Esophagus muscularis mucosa (tissue), 4 donors: ENCODE results near the gene AJUBA. TPM values are rescaled to one million over a fixed set of nuclear protein-coding genes. Genes with fewer than 3 reads are reported as not detected.
A peak's percentile ranks its signal among the peaks of the same experiment; 100 is the strongest.

Experiments used
- DNase-seq: peaks from one replicate; pipeline ENCODE4 v3.0.0-alpha.2; 2017; ENCODE audit errors: extremely low spot score
- H3K27ac ChIP-seq, 4 donors: fragments of 200-600 bp; sonication (generic); replicated peaks in 1 of 4; 1 replicate in 3 of 4; 2 replicates in 1 of 4; pipeline ENCODE4 v1.5.1; 2016 to 2019; ENCODE audit warnings: mild to moderate bottlenecking in 1 of 4
- H3K27me3 ChIP-seq, 4 donors: fragments of 200-600 bp; sonication (generic); one replicate each; pipeline versions ENCODE4 v1.5.1 to v1.6.0; 2016 to 2019
- H3K36me3 ChIP-seq, 4 donors: fragments of 200-600 bp; sonication (generic); one replicate each; pipeline ENCODE4 v1.5.1; 2016 to 2019
- H3K4me1 ChIP-seq, 4 donors: fragments of 200-600 bp; sonication (generic); one replicate each; pipeline ENCODE4 v1.5.1; 2016 to 2019
- H3K4me3 ChIP-seq, 4 donors: fragments of 200-600 bp; sonication (generic); 1 replicate in 2 of 4; 2 replicates in 2 of 4; pipeline ENCODE4 v1.5.1; 2016 to 2019; ENCODE audit warnings: mild to moderate bottlenecking in 4 of 4, moderate library complexity in 1 of 4
- H3K9me3 ChIP-seq, 4 donors: fragments of 200-600 bp; sonication (generic); 1 replicate in 3 of 4; 2 replicates in 1 of 4; pipeline ENCODE4 v1.5.1; 2016 to 2019
- EP300 ChIP-seq: sonication (generic); formaldehyde crosslinking; IDR thresholded peaks from one replicate; pipeline ENCODE4 v1.6.1; 2017; ENCODE audit warnings: antibody characterized with exemption
- POLR2A ChIP-seq: fragments of 450-650 bp; IDR thresholded peaks from one replicate; pipeline ENCODE4 v1.6.1; 2017; ENCODE audit warnings: antibody characterized with exemption, moderate library complexity, mild to moderate bottlenecking, low read depth
- POLR2AphosphoS5 ChIP-seq, 2 donors: sonication (generic); formaldehyde crosslinking; IDR thresholded peaks; one replicate each; pipeline ENCODE4 v1.6.1; 2017; ENCODE audit warnings: antibody characterized with exemption in 2 of 2
- WGBS: methylation state at CpG from one replicate; pipeline ENCODE4 v1.1.5; 2018; 5-methylcytosine and 5-hydroxymethylcytosine counted together
- intact Hi-C: fragments of 100-400 bp; cut with DNase I; formaldehyde crosslinking; loops from one replicate; pipeline ENCODE4 v1.15.1; 2023
- total RNA-seq, 4 donors: library from RNA; depleted of rRNA; stranded (reverse); fragments of >200 nt; gene quantifications; one replicate each; pipeline versions ENCODE4 v1.1.0 to v1.2.1, GENCODE V29; 2016
- TF ChIP-seq, protein P1 (sequence below), 3 experiments: fragments of 200-600 bp in 2 of 3; fragments of 450-650 bp in 1 of 3; sonication (generic) in 2 of 3; IDR thresholded peaks; one replicate each; pipeline ENCODE4 v1.5.1; 2017 to 2019; ENCODE audit warnings: antibody characterized with exemption in 3 of 3, mild to moderate bottlenecking in 2 of 3, moderate library complexity in 1 of 3

AJUBA gene
- total RNA-seq, 4 donors from 2014 or later, result 7.0 to 32.5 (median 17.9) TPM

DNA sequence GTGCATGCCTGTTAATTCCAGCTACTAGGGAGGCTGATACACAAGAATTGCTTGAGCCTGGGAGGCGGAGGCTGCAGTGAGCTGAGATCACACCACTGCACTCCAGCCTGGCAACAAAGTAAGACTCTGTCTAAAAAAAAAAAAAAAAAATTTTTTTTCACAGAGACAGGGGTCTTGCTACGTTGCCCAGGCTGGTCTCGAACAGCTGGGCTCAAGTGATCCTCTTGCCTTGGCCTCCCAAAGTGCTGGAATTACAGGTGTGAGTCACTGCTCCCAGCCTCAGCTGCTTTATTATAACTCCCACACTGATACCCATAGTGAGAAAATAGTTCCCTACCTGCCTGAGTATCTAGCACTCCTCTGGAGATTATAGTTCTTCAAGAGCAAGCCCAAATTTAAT, 36.7 kb downstream of the AJUBA start:
- intact Hi-C loops, result no loop called here
- Histone ChIP-seq H3K4me1 (no peaks in the 10 kb centered on the region), H3K9me3 (no peaks in the 10 kb centered on the region), H3K27ac (no peak overlapping the region), H3K4me3 (no peak overlapping the region), H3K36me3 (peaks cover 24 to 79% (median 56%) of the 10 kb centered on the region in 4 donors), H3K27me3 (no peaks in the 10 kb centered on the region)
- no peak for DNase-seq
- TF ChIP-seq POLR2AphosphoS5 (IDR thresholded peaks at IDR 0.05), result no peak
- TF ChIP-seq, protein P1, sequence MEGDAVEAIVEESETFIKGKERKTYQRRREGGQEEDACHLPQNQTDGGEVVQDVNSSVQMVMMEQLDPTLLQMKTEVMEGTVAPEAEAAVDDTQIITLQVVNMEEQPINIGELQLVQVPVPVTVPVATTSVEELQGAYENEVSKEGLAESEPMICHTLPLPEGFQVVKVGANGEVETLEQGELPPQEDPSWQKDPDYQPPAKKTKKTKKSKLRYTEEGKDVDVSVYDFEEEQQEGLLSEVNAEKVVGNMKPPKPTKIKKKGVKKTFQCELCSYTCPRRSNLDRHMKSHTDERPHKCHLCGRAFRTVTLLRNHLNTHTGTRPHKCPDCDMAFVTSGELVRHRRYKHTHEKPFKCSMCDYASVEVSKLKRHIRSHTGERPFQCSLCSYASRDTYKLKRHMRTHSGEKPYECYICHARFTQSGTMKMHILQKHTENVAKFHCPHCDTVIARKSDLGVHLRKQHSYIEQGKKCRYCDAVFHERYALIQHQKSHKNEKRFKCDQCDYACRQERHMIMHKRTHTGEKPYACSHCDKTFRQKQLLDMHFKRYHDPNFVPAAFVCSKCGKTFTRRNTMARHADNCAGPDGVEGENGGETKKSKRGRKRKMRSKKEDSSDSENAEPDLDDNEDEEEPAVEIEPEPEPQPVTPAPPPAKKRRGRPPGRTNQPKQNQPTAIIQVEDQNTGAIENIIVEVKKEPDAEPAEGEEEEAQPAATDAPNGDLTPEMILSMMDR (IDR thresholded peaks at IDR 0.05), result no peak
- 93% methylated on average over 3 of the region's 3 CpGs for WGBS

GRCh38 chr14:22939684-22940083, 42.7 kb downstream of the AJUBA start:
- 92% methylated on average over 4 of the region's 4 CpGs for WGBS
- intact Hi-C loops, result no loop called here

GRCh38 chr14:22935156-22935555, 47.2 kb downstream of the AJUBA start:
- Histone ChIP-seq H3K4me1 (peaks cover 0 to 9% (median 8%) of the 10 kb centered on the region in 4 donors), H3K27me3 (no peaks in the 10 kb centered on the region)
- no peak for TF ChIP-seq EP300
- no peak for TF ChIP-seq POLR2A
- TF ChIP-seq, protein P1 (IDR thresholded peaks at IDR 0.05), result no peak
- TF ChIP-seq POLR2AphosphoS5 (IDR thresholded peaks at IDR 0.05), result no peak

More at GRCh38 chr14:22939684-22940083, 42.7 kb downstream of the AJUBA start:
- no peak for TF ChIP-seq EP300
- TF ChIP-seq POLR2A, result no peak
- TF ChIP-seq, protein P1 (IDR thresholded peaks at IDR 0.05), result no peak
- no peak for TF ChIP-seq POLR2AphosphoS5 (IDR thresholded peaks at IDR 0.05)
- no peak overlapping the region for H3K27ac ChIP-seq
- no peak overlapping the region for H3K4me3 ChIP-seq
- H3K36me3 ChIP-seq, result peaks cover 0 to 35% (median 16%) of the 10 kb centered on the region in 4 donors
- no peak for DNase-seq
- H3K9me3 ChIP-seq, result no peaks in the 10 kb centered on the region
- no peaks in the 10 kb centered on the region for H3K4me1 ChIP-seq
- H3K27me3 ChIP-seq, result no peaks in the 10 kb centered on the region

DNA sequence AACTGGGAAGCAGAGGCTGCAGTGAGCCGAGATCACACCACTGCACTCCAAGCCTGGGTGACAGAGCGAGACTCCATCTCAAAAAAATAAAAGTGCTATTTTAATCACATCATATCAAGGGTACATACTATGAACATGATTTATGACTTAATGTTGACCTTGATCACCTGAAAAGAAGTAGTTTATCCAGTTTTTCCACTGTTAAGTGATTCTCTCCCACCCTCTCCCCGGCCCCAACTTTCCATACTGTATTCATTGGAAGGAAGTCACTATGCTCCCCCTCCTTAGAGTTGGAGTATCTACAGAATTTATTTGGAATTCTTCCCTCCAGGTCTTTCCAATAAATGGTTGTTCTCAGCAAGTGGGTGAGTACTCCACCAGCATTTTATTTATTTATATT, 50.2 kb downstream of the AJUBA start:
- WGBS, result 99% methylated on average over 3 of the region's 3 CpGs
- DNase-seq, result no peak
- H3K4me3 ChIP-seq, result no peak overlapping the region
- intact Hi-C loops, result loop anchor here (5.0 kb wide), 1 partner anchor 50 kb away; the partner anchor contains the start of gene AJUBA
- no peaks in the 10 kb centered on the region for H3K9me3 ChIP-seq
- H3K4me1 ChIP-seq, result peaks cover 13 to 30% (median 29%) of the 10 kb centered on the region in 4 donors
- H3K27me3 ChIP-seq, result no peaks in the 10 kb centered on the region
- TF ChIP-seq POLR2A (no peak), POLR2AphosphoS5 (IDR thresholded peaks at IDR 0.05) (no peak), EP300 (no peak)
- TF ChIP-seq, protein P1 (IDR thresholded peaks at IDR 0.05), result no peak
- peaks cover 0 to 7% (median 1%) of the 10 kb centered on the region in 4 donors for H3K36me3 ChIP-seq
- no peak overlapping the region for H3K27ac ChIP-seq

More at GRCh38 chr14:22935156-22935555, 47.2 kb downstream of the AJUBA start:
- no peaks in the 10 kb centered on the region for H3K9me3 ChIP-seq
- intact Hi-C loops, result no loop called here
- no peak overlapping the region for H3K4me3 ChIP-seq
- H3K36me3 ChIP-seq, result peaks cover 0 to 12% (median 4%) of the 10 kb centered on the region in 4 donors
- no peak for DNase-seq
- H3K27ac ChIP-seq, result no peak overlapping the region
- 88% methylated on average over 1 of the region's 1 CpG for WGBS

- intact Hi-C loops, result loop anchor here (5.0 to 10.0 kb wide), 2 partner anchors 52 to 385 kb away; partner anchors contain the start of gene AJUBA
- Histone ChIP-seq H3K4me1 (peaks cover 13 to 33% (median 31%) of the 10 kb centered on the region in 4 donors), H3K36me3 (peaks cover 4 to 26% (median 16%) of the 10 kb centered on the region in 4 donors), H3K27me3 (no peaks in the 10 kb centered on the region), H3K9me3 (no peaks in the 10 kb centered on the region), H3K4me3 (peak overlapping the region; percentile 78 to 93 (median 86)), H3K27ac (peak overlapping the region; percentile 89 to 96 (median 90))
- WGBS, result 0% methylated on average over 2 of the region's 2 CpGs
- TF ChIP-seq EP300 (no peak), POLR2AphosphoS5 (IDR thresholded peaks at IDR 0.05) (no peak), POLR2A (no peak)
- TF ChIP-seq, protein P1 (IDR thresholded peaks at IDR 0.05), result no peak
- DNase-seq, result no peak
Measured at GRCh38 chr14:22929961-22930364, 52.4 kb downstream of the AJUBA start.
